GM12801 (cell line): Measurements from ENCODE around the gene SLC50A1.

Experiments used
- CTCF ChIP-seq: IDR thresholded peaks from one replicate; pipeline ENCODE4 v1.5.1; 2011; ENCODE audit warnings: control low read depth; ENCODE audit not compliant: insufficient read length; ENCODE audit errors: extremely low read depth

SLC50A1 gene

GRCh38 chr1:155167166-155168104 lies 31.8 kb downstream of the SLC50A1 start:
- TF ChIP-seq CTCF = no peak

GRCh38 chr1:155168456-155169210 lies 33.0 kb downstream of the SLC50A1 start:
- no peak for TF ChIP-seq CTCF

GRCh38 chr1:155169541-155169940 lies 33.9 kb downstream of the SLC50A1 start:
- TF ChIP-seq CTCF = no peak

- no peak for TF ChIP-seq CTCF
Measured at GRCh38 chr1:155170101-155170785, 34.6 kb downstream of the SLC50A1 start.

- no peak for TF ChIP-seq CTCF
Measured at GRCh38 chr1:155170806-155171205, 35.2 kb downstream of the SLC50A1 start.

GRCh38 chr1:155171836-155172731 lies 36.4 kb downstream of the SLC50A1 start:
- no peak for TF ChIP-seq CTCF
